ENCODE results near the gene MS4A6A.

GRCh38 chr11:60159284-60159683 lies 23.6 kb downstream of the MS4A6A start:
- no peak for TF ChIP-seq CTCF (conservative IDR thresholded peaks at IDR 0.05; ENCODE audit: low read depth, low read length)
- no peak for TF ChIP-seq EZH2phosphoT487 (IDR thresholded peaks at IDR 0.05; ENCODE audit: borderline replicate concordance, low read length)

Measured in PC-3 (cell line).